ENCODE measurements around the gene SPAG5. TPM values are rescaled to one million over a fixed set of nuclear protein-coding genes. Genes with fewer than 3 reads are reported as not detected.

The SPAG5 gene
- total and polyA plus RNA-seq, 10 of the 15 experiments (the other 5 are each of a cell fraction or from before 2014, with no cell fraction given) = 73.5 to 171 (median 106) TPM

GRCh38 chr17:28549236-28550132 is 49.3 kb downstream of the SPAG5 start (continued):
- TF ChIP-seq PKNOX1 (IDR thresholded peaks at IDR 0.05) (peak; percentile 44; the same call in 1 of the 2 replicates), EED (IDR thresholded peaks at IDR 0.05; ENCODE audit: low read depth) (no peak; the same call in 1 of the 2 replicates), IKZF2 (IDR thresholded peaks at IDR 0.05) (peak; percentile 43 to 64; a peak in 2 of 4 replicates), ZNF687 (IDR thresholded peaks at IDR 0.05) (peak; percentile 59), DPF2 (IDR thresholded peaks at IDR 0.05) (no peak), ZNF217 (IDR thresholded peaks at IDR 0.05) (peak; percentile 71; the same call in 1 of the 2 replicates), TCF12 (IDR thresholded peaks at IDR 0.05; ENCODE audit: low read depth, low read length) (peak; percentile 42; the same call in 1 of the 2 replicates), SIN3A (IDR thresholded peaks at IDR 0.05; ENCODE audit: low read depth, low read length) (0 out of 2 replicates have a peak, but pooled peaks have one; percentile 63), CUX1 (IDR thresholded peaks at IDR 0.05; ENCODE audit: insufficient replicate concordance, low read depth, low read length) (peak; percentile 58), NBN (IDR thresholded peaks at IDR 0.05) (0 out of 2 replicates have a peak, but pooled peaks have one; percentile 55), ZNF207 (IDR thresholded peaks at IDR 0.05; ENCODE audit: borderline replicate concordance) (peak; percentile 54; the same call in 1 of the 2 replicates), SMARCA5 (IDR thresholded peaks at IDR 0.05) (peak; percentile 96), POLR2AphosphoS2 (IDR thresholded peaks at IDR 0.05; ENCODE audit: low read depth, low read length) (0 out of 2 replicates have a peak, but pooled peaks have one; percentile 11), RB1 (IDR thresholded peaks at IDR 0.05; ENCODE audit: borderline replicate concordance) (no peak), PAX5 (IDR thresholded peaks at IDR 0.05; ENCODE audit: borderline replicate concordance, low read depth, low read length) (0 out of 2 replicates have a peak, but pooled peaks have one; percentile 25), TAF1 (IDR thresholded peaks at IDR 0.05; ENCODE audit: borderline replicate concordance, low read depth, low read length) (no peak), GABPA (IDR thresholded peaks at IDR 0.05; ENCODE audit: low read depth) (no peak; the same call in 1 of the 2 replicates), ATF7 (IDR thresholded peaks at IDR 0.05; ENCODE audit: low read depth) (0 out of 2 replicates have a peak, but pooled peaks have one; percentile 14), RELA (IDR thresholded peaks at IDR 0.05; ENCODE audit: borderline replicate concordance, partially characterized antibody) (peak; percentile 89)

All from GM12878 (cell line).